Glutamatergic neuron (in vitro differentiated cells): Measurements from ENCODE around the gene REC114. TPM values are rescaled to one million over a fixed set of nuclear protein-coding genes. Genes with fewer than 3 reads are reported as not detected.

Experiments used
- DNase-seq: peaks from one replicate; pipeline ENCODE4 v3.0.0; 2022
- H3K27ac Mint-ChIP-seq: one replicate; pipeline ENCODE4 v1.8.0; 2020; ENCODE audit warnings: mild to moderate bottlenecking, mixed read lengths, inconsistent platforms; ENCODE audit not compliant: unreplicated experiment
- H3K27me3 Mint-ChIP-seq: one replicate; pipeline ENCODE4 v1.8.0; 2020; ENCODE audit warnings: mild to moderate bottlenecking, moderate library complexity, mixed read lengths, inconsistent platforms; ENCODE audit not compliant: unreplicated experiment
- H3K36me3 Mint-ChIP-seq: one replicate; pipeline ENCODE4 v1.8.0; 2020; ENCODE audit warnings: mild to moderate bottlenecking, mixed read lengths, inconsistent platforms; ENCODE audit not compliant: unreplicated experiment
- H3K4me1 Mint-ChIP-seq: one replicate; pipeline ENCODE4 v1.8.0; 2020; ENCODE audit warnings: mild to moderate bottlenecking, low read depth, mixed read lengths, inconsistent platforms; ENCODE audit not compliant: unreplicated experiment
- H3K4me3 Mint-ChIP-seq: one replicate; pipeline ENCODE4 v1.8.0; 2020; ENCODE audit warnings: mild to moderate bottlenecking, mixed read lengths, inconsistent platforms; ENCODE audit not compliant: unreplicated experiment
- H3K9me3 Mint-ChIP-seq: one replicate; pipeline ENCODE4 v1.8.0; 2020; ENCODE audit warnings: mild to moderate bottlenecking, moderate library complexity, mixed read lengths, inconsistent platforms; ENCODE audit not compliant: unreplicated experiment
- total RNA-seq: library from RNA; stranded (reverse); fragmentation: NEBNext Ultra II Directional; extraction: Animal tissue kit (Norgen Biotek cat#: 25700); gene quantifications from one replicate; pipeline ENCODE4 v1.2.1, GENCODE V29; 2021; ENCODE audit not compliant: unreplicated experiment
- TF ChIP-seq, protein P1 (sequence below): fragments of 200-600 bp; sonication (generic); IDR thresholded peaks from one replicate; pipeline ENCODE4 v1.5.0; 2021; ENCODE audit not compliant: partially characterized antibody, unreplicated experiment

REC114 gene
- total RNA-seq, 1 donor from 2014 or later: not detected

DNA sequence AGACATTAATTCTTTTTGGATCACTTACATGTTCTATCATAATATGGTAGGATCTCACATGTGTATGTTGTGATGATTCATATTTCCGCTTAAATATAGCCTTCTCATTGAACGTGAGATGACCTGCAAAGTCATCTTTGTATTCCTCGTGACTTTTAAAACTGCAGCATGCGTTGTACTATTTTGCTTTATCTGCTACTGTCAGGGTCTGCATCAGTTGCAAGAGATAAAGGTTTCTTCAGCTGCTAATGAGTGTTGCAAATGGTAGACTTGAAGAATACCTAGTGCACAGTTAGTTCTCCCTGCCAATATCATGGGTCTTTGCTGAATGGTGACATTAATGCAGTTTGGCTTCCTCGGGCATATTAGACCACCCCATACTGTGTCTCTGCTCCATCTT lies 31.8 kb downstream of the REC114 start:
- no peaks in the 10 kb centered on the region for H3K36me3 Mint-ChIP-seq
- H3K9me3 Mint-ChIP-seq: peaks cover 1% of the 10 kb centered on the region
- H3K4me1 Mint-ChIP-seq: no peaks in the 10 kb centered on the region
- TF ChIP-seq, protein P1, sequence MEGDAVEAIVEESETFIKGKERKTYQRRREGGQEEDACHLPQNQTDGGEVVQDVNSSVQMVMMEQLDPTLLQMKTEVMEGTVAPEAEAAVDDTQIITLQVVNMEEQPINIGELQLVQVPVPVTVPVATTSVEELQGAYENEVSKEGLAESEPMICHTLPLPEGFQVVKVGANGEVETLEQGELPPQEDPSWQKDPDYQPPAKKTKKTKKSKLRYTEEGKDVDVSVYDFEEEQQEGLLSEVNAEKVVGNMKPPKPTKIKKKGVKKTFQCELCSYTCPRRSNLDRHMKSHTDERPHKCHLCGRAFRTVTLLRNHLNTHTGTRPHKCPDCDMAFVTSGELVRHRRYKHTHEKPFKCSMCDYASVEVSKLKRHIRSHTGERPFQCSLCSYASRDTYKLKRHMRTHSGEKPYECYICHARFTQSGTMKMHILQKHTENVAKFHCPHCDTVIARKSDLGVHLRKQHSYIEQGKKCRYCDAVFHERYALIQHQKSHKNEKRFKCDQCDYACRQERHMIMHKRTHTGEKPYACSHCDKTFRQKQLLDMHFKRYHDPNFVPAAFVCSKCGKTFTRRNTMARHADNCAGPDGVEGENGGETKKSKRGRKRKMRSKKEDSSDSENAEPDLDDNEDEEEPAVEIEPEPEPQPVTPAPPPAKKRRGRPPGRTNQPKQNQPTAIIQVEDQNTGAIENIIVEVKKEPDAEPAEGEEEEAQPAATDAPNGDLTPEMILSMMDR: no peak
- H3K27me3 Mint-ChIP-seq: peaks cover 3% of the 10 kb centered on the region
- DNase-seq: no peak
- no peak overlapping the region for H3K4me3 Mint-ChIP-seq
- no peak overlapping the region for H3K27ac Mint-ChIP-seq

- no peaks in the 10 kb centered on the region for H3K4me1 Mint-ChIP-seq
- H3K27ac Mint-ChIP-seq: no peak overlapping the region
- DNase-seq: no peak
- peaks cover 1% of the 10 kb centered on the region for H3K9me3 Mint-ChIP-seq
- no peaks in the 10 kb centered on the region for H3K27me3 Mint-ChIP-seq
- TF ChIP-seq, protein P1: no peak
- no peak overlapping the region for H3K4me3 Mint-ChIP-seq
- no peaks in the 10 kb centered on the region for H3K36me3 Mint-ChIP-seq
These were observed 33.8 kb downstream of the REC114 start for GRCh38 chr15:73476704-73477216.

DNA sequence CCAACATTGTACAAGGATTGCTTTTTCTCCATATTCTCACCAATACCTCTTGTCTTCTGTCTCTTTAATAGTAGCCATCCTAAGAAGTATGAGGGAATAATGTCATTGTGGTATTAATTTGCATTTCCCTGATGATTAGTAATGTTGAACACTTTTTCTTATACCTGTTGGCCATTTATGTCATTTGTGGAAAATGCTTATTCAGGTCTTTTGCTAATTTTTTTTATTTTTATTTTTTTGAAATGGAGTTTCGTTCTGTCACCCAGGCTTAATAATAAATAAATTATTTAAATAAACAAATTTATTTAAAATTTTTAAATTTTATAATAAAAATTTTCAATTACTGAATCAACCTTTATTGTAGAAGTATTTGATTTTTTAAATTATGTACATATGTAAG lies 37.1 kb downstream of the REC114 start:
- Mint-ChIP-seq H3K27ac (no peak overlapping the region), H3K9me3 (peaks cover 1% of the 10 kb centered on the region), H3K4me3 (no peak overlapping the region), H3K4me1 (no peaks in the 10 kb centered on the region), H3K36me3 (no peaks in the 10 kb centered on the region), H3K27me3 (no peaks in the 10 kb centered on the region)
- TF ChIP-seq, protein P1: no peak
- DNase-seq: no peak

DNA sequence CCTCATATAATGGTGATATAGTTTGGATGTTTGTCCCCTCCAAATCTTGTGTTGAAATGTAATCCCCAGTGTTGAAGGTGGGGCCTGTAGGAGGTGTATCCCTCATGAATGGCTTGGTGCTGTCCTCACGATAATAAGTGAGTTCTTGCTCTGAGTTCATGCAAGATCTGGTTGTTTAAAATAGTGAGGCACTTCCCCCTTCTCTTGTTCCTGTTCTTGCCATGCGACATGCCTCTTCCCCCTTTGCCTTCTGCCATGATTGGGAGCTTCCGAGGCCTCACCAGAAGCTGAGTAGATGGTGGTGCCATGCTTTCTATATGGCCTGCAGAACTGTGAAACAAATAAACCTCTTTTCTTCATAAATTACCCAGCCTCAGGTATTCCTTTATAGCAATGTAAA lies 39.2 kb downstream of the REC114 start:
- TF ChIP-seq, protein P1: no peak
- no peaks in the 10 kb centered on the region for H3K9me3 Mint-ChIP-seq
- H3K27me3 Mint-ChIP-seq: no peaks in the 10 kb centered on the region
- H3K27ac Mint-ChIP-seq: no peak overlapping the region
- no peak for DNase-seq
- no peaks in the 10 kb centered on the region for H3K4me1 Mint-ChIP-seq
- no peaks in the 10 kb centered on the region for H3K36me3 Mint-ChIP-seq
- no peak overlapping the region for H3K4me3 Mint-ChIP-seq

DNA sequence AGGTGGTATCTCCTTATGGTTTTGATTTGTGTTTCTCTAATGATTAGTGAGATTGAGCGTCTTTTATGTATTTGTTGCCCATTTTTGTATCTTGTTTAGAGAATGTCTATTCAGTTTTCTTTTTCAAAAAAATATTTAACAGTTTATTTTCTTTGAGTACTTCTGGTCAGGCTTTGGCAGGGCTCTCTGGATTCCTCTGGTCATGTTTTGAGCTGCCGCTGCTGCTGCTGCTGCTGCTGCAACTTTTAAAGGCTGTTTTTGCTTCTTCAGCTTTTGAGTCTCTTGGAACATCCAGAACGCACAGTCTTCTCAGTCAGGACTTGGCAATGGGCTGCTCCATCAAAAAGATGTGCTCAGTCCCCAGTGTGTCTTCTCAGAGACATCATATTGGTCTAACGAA lies 40.1 kb downstream of the REC114 start:
- no peaks in the 10 kb centered on the region for H3K36me3 Mint-ChIP-seq
- no peaks in the 10 kb centered on the region for H3K4me1 Mint-ChIP-seq
- H3K9me3 Mint-ChIP-seq: no peaks in the 10 kb centered on the region
- H3K27me3 Mint-ChIP-seq: no peaks in the 10 kb centered on the region
- TF ChIP-seq, protein P1: no peak
- DNase-seq: no peak
- no peak overlapping the region for H3K4me3 Mint-ChIP-seq
- no peak overlapping the region for H3K27ac Mint-ChIP-seq
